GM12873 (cell line): ENCODE data around the gene P2RX3.

ENCODE experiments used
- TF ChIP-seq, protein P1 (sequence below): IDR thresholded peaks from 2 replicates; pipeline ENCODE4 v1.5.1; 2012; ENCODE audit warnings: low read depth, mild to moderate bottlenecking, moderate library complexity, low read length, control low read depth; ENCODE audit not compliant: insufficient read depth; ENCODE audit errors: missing control alignments

The P2RX3 gene

DNA sequence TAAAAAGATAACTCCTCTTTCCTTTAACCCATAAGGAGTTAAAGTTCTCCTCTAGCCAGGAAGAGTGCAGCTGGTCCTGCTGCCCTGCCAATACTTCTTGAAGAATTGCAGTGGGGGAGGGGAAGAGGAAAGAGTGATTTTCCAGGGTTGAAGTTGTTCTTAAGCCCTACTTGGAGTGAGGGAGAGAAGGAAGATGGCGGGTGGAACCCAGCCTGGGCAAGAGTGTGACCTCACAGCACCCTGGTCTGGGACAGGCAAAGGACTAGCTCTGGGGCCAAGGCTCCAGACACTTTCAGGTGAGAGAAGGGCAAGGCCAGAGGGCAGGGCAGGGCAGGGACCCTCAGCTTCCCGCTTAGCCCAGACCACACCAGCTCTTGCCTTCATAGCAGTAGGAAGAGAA is 20.0 kb upstream of the P2RX3 start:
- TF ChIP-seq, protein P1, sequence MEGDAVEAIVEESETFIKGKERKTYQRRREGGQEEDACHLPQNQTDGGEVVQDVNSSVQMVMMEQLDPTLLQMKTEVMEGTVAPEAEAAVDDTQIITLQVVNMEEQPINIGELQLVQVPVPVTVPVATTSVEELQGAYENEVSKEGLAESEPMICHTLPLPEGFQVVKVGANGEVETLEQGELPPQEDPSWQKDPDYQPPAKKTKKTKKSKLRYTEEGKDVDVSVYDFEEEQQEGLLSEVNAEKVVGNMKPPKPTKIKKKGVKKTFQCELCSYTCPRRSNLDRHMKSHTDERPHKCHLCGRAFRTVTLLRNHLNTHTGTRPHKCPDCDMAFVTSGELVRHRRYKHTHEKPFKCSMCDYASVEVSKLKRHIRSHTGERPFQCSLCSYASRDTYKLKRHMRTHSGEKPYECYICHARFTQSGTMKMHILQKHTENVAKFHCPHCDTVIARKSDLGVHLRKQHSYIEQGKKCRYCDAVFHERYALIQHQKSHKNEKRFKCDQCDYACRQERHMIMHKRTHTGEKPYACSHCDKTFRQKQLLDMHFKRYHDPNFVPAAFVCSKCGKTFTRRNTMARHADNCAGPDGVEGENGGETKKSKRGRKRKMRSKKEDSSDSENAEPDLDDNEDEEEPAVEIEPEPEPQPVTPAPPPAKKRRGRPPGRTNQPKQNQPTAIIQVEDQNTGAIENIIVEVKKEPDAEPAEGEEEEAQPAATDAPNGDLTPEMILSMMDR, result no peak

DNA sequence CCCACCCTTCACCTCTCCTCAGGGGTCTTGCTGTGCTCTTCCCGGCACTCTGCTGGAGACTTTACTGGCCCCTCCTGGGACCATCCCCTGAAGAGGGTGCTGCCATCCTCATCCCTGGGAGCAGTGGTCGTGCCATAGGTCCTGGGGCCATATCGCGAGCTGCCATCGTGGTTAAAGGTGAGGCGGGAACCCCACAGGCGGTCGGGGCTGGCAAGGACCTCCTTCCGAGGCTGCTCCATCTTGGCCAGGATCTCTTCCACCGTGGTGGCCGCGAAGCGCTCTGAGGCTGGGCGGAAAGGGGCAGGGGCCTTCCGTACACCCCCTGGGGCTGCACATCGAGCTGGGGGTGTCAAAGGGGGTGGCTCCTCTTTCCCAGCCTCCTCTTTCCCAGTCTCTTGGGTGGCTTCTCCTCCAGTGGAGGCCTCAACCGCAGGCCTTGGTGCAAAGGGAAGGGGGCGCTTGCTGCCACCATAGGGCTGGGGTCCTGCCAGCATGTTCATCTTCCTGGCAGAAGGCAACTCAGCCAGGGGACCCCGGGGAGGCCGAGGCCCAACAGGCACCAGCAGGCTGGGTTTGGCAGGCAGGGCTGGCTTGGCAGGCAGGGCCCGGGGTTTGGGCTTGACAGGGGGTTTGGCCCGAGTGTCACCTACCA is 18.0 kb upstream of the P2RX3 start:
- TF ChIP-seq, protein P1, result no peak

DNA sequence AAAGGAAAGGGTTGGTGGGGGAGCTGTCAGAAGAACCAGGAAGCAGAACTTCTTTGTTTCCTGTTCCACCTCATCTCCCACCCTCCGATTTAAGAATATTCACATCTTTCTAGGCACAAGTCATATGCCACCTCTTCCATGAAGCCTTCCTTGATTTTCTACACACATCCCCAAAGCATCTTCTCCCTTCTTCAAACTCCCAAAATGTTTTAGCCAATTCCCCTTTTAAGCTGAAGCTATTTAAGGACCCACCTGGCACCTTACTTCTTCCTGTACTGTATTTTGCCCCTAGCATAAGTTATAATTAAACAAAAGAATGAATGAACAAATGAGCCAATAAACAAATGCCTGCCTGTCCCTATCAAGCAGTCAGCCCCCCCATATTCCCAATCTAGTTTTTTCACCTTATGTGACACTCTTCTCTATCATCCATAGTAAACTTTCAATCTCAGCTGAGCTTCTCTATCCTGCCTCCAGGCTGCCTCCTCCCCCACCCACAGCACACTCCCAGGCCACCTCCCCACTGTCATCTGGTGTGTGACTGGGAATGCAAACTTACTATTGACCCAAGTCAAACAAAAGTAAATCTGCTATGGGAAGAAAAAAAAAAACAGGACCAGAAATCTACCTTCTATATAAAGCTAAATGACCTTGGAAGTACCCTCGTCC is 17.3 kb upstream of the P2RX3 start:
- TF ChIP-seq, protein P1, result no peak

DNA sequence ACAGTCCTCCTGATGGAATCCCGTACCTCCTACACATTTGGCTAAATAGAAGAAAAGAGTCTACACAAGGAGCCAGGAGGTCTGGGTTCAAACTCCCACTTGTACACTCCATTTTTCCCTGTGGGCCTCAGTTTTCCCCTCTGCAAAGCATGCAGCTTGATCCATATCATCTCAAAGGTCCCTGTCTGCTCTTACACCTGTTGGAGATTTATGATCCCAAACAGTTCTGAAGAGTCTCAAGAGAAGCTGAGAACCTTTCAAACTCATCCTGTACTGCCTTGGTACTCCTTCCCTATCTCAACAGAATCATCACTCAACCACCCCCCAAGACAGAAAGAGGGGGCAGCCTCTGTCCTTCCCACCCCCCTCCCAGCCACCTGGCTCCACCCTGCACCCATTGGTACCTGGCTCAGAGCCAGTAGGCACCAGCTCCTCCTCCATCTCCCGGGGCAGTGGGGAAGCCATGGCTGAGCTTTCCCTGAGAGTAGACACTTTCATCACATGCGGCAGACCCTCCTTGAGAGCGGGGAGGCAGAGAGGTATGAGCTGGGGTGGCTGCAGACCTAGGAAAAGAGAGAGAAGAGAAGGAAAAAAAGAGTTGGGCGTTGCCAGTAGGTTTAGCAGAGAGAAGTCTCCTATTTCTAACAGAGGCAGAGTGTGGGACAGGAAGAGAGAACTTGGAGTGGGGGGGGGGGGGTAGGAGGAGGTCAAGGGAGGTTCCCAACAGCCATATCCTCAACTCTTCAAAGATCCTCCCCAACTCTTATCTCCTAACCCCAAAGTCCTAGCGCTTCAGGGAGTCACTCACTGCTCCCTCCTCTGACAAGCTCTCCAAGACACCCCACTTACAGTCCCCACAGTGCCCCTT is 16.5 kb upstream of the P2RX3 start:
- TF ChIP-seq, protein P1, result no peak

DNA sequence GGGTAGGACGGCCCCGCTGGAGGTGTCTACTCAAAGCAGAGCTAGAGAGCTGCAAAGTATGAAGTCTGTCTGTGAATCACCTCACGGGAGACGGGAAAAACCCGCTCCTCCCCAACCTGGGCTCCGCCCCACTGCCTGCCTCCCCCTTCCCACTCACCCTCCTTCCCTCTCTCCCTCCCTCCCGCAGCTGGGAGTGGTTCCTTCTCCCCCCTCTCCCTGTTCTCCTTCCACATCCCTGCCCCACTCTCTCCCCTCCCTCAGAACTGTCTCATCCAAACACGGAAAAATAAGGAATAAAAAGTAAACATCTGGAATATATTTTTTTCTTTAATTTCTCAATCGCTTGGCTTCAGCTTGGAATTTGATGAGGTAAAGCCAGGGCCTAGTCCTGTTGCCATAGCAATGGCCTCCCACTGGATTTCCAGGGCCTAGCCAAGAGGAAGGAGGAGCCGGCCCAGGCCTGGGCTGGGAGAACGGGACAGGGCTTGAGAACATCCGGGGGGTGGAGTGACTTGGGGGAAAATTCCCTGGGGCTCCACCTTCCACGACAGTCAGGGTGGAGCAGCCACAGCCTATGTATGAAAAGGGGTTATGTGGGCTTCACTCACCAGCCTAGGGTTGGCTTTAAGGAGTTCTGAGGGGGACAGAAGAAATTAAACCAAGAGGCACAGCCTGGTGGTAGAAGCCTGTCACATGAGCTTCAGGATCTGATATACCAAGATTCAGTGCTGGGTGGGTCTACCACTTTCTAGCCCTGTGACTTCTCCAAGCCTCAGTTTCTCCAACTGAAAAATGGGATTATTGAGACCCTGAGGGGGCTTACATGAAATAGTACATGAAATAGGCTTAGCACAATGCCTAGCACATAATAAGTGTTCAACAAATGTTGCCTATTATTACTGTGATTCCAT is 15.6 kb upstream of the P2RX3 start:
- TF ChIP-seq, protein P1, result no peak

DNA sequence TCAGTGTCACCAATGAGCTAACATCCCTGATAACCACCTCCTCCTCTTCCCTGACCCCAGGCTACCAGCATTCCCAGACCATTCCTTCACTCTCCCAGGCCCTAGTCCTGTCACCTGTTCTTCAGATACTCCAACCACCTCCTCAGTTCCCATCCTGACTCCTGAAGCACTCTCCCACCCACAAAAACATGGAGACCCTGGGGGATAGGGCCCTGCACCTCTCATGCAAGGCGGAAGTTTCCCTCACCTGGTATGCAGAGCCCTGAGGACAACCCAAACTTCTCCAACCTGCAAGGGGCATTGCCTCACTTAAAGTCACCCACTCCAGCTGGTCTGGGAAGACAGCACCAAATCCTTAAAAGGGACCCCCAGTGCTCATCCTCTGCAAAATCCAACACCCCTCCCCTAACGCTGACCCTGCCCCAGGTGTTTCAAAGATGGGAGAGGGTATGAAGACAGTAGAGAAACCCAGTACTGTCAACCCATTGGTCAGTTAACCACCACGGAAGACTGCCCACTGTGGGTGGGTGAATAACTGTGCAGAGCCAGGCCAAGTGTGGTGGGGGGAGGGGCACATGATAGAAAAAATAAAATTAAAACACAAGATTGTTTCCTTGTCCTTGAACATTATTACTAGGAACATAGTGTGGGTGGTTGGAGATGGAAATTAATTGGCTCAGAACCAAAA is 14.8 kb upstream of the P2RX3 start:
- TF ChIP-seq, protein P1, result no peak
